K562 (cell line): ENCODE results near the gene CRK. TPM values are rescaled to one million over a fixed set of nuclear protein-coding genes. Genes with fewer than 3 reads are reported as not detected.

Experiments
- CAMTA2 ChIP-seq: fragments of 250-450 bp; sonication (Bioruptor Pico); conservative IDR thresholded peaks from 2 replicates; pipeline ENCODE4 v1.5.1; 2022
- MCM3 ChIP-seq: fragments of 450-650 bp; IDR thresholded peaks from 2 replicates; pipeline ENCODE4 v1.6.1; 2016
- SNIP1 ChIP-seq: fragments of 450-650 bp; IDR thresholded peaks from 2 replicates; pipeline ENCODE4 v1.7.1; 2017; ENCODE audit warnings: low read depth, mild to moderate bottlenecking
- STAT5A ChIP-seq: IDR thresholded peaks from 2 replicates; pipeline ENCODE4 v1.6.1; 2012; ENCODE audit warnings: low read length, inconsistent platforms, borderline replicate concordance
- polyA plus RNA-seq, 8 experiments: library from polyadenylated mRNA; depleted of rRNA in 4 of 8; stranded (reverse) in 5 of 8; unstranded in 3 of 8; fragments of >200 nt; fragmentation: Nextera tagmentation in 2 of 8; fragmentation: Illumina TruSeq in 1 of 8; extraction: Ambion mirVana in 2 of 8; extraction: Trizol in 1 of 8; gene quantifications; 2 replicates each; pipeline versions ENCODE4 v1.2.1 to v1.2.3, GENCODE V29; 2011 to 2014; ENCODE audit warnings: inconsistent platforms in 1 of 8, missing spikeins in 1 of 8
- total RNA-seq, 7 experiments: library from RNA; depleted of rRNA in 6 of 7; stranded (reverse); fragments of >200 nt in 6 of 7; fragmentation: Illumina TruSeq in 2 of 7; extraction: Trizol in 2 of 7; gene quantifications; 2 replicates each; pipeline versions ENCODE4 v1.2.1 to v1.2.3, GENCODE V29; 2011 to 2021; ENCODE audit warnings: low replicate concordance in 1 of 7
- TF ChIP-seq, protein P1 (sequence below), 2 experiments: fragments of 450-650 bp; formaldehyde crosslinking in 1 of 2; IDR thresholded peaks; 2 replicates each; pipeline versions ENCODE4 v1.4.0 to v1.6.1; 2014 to 2020; ENCODE audit warnings: mild to moderate bottlenecking in 2 of 2, borderline replicate concordance in 1 of 2, low read depth in 1 of 2
- TF ChIP-seq, protein P2 (sequence below): fragments of 250-450 bp; sonication (Bioruptor Pico); IDR thresholded peaks from 2 replicates; pipeline ENCODE4 v1.8.0; 2022; ENCODE audit warnings: moderate library complexity, mild to moderate bottlenecking, inconsistent platforms
- TF ChIP-seq, protein P3 (sequence below): fragments of 450-650 bp; IDR thresholded peaks from 2 replicates; pipeline ENCODE4 v1.6.1; 2017; ENCODE audit warnings: antibody characterized with exemption, mild to moderate bottlenecking
- TF ChIP-seq, protein P4 (sequence below): sonication (generic); formaldehyde crosslinking; IDR thresholded peaks from 2 replicates; pipeline ENCODE4 v1.8.1; 2023; ENCODE audit warnings: mild to moderate bottlenecking, missing genetic modification reagents
- TF ChIP-seq, protein P5 (sequence below): sonication (generic); formaldehyde crosslinking; IDR thresholded peaks from 2 replicates; pipeline ENCODE4 v1.9.0; 2022; ENCODE audit warnings: mild to moderate bottlenecking, missing genetic modification reagents

The CRK gene
- total and polyA plus RNA-seq, 9 of the 15 experiments (the other 6 are each of a cell fraction or from before 2014, with no cell fraction given): 13.1 to 40.2 (median 26.1) TPM

DNA sequence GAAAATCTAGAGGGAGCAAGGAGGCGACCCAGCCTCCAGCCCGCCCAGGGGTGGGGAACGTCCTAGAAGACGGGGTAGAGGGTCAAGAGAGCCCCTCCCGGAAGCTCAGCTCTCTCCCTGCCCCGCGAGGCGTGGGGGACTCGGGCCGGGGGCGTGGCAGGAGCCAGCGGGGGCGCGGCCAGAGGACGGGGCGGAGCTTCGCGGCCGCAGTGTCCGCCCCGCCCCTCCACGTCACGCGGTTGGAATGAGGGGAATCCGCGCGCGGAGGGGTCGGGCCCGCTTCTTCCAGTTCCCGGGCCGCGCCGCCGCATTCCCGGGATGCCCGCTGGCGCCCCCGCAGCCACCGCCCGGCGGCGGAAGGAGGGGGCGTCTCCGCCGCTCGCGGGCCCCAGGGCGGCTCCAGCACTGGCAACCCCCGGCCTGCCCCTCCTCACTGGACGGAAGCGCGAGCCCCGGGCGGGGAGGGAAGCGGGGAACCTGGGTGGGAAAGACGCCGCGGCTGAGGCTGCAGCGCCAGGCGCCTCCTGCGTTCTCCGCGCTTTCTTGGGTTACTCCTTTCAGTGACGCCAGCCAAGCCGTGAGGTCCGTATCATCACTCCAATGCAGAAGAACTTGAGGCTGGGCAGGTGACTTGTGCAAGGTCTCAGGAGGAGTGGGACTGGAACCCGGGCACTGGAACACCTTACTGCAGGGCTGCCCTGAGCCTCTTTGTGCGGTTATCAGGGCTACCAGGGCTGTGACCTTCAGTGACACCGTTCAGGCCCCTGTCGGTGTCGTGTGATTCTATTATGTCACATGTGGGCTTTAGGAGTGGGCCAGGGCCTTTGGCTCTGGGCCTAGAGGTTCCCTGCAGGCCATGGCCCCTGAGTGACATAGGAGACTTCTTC lies 32.1 kb upstream of the CRK start (continued):
- TF ChIP-seq, protein P1, sequence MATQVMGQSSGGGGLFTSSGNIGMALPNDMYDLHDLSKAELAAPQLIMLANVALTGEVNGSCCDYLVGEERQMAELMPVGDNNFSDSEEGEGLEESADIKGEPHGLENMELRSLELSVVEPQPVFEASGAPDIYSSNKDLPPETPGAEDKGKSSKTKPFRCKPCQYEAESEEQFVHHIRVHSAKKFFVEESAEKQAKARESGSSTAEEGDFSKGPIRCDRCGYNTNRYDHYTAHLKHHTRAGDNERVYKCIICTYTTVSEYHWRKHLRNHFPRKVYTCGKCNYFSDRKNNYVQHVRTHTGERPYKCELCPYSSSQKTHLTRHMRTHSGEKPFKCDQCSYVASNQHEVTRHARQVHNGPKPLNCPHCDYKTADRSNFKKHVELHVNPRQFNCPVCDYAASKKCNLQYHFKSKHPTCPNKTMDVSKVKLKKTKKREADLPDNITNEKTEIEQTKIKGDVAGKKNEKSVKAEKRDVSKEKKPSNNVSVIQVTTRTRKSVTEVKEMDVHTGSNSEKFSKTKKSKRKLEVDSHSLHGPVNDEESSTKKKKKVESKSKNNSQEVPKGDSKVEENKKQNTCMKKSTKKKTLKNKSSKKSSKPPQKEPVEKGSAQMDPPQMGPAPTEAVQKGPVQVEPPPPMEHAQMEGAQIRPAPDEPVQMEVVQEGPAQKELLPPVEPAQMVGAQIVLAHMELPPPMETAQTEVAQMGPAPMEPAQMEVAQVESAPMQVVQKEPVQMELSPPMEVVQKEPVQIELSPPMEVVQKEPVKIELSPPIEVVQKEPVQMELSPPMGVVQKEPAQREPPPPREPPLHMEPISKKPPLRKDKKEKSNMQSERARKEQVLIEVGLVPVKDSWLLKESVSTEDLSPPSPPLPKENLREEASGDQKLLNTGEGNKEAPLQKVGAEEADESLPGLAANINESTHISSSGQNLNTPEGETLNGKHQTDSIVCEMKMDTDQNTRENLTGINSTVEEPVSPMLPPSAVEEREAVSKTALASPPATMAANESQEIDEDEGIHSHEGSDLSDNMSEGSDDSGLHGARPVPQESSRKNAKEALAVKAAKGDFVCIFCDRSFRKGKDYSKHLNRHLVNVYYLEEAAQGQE (IDR thresholded peaks at IDR 0.05; ENCODE audit: borderline replicate concordance): no peak
- TF ChIP-seq, protein P1 (CRISPR knock-in tag; IDR thresholded peaks at IDR 0.05; ENCODE audit: low read depth): no peak
- TF ChIP-seq, protein P2, sequence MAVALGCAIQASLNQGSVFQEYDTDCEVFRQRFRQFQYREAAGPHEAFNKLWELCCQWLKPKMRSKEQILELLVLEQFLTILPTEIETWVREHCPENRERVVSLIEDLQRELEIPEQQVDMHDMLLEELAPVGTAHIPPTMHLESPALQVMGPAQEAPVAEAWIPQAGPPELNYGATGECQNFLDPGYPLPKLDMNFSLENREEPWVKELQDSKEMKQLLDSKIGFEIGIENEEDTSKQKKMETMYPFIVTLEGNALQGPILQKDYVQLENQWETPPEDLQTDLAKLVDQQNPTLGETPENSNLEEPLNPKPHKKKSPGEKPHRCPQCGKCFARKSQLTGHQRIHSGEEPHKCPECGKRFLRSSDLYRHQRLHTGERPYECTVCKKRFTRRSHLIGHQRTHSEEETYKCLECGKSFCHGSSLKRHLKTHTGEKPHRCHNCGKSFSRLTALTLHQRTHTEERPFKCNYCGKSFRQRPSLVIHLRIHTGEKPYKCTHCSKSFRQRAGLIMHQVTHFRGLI: no peak
- TF ChIP-seq, protein P3, sequence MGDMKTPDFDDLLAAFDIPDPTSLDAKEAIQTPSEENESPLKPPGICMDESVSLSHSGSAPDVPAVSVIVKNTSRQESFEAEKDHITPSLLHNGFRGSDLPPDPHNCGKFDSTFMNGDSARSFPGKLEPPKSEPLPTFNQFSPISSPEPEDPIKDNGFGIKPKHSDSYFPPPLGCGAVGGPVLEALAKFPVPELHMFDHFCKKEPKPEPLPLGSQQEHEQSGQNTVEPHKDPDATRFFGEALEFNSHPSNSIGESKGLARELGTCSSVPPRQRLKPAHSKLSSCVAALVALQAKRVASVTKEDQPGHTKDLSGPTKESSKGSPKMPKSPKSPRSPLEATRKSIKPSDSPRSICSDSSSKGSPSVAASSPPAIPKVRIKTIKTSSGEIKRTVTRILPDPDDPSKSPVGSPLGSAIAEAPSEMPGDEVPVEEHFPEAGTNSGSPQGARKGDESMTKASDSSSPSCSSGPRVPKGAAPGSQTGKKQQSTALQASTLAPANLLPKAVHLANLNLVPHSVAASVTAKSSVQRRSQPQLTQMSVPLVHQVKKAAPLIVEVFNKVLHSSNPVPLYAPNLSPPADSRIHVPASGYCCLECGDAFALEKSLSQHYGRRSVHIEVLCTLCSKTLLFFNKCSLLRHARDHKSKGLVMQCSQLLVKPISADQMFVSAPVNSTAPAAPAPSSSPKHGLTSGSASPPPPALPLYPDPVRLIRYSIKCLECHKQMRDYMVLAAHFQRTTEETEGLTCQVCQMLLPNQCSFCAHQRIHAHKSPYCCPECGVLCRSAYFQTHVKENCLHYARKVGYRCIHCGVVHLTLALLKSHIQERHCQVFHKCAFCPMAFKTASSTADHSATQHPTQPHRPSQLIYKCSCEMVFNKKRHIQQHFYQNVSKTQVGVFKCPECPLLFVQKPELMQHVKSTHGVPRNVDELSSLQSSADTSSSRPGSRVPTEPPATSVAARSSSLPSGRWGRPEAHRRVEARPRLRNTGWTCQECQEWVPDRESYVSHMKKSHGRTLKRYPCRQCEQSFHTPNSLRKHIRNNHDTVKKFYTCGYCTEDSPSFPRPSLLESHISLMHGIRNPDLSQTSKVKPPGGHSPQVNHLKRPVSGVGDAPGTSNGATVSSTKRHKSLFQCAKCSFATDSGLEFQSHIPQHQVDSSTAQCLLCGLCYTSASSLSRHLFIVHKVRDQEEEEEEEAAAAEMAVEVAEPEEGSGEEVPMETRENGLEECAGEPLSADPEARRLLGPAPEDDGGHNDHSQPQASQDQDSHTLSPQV: no peak
- TF ChIP-seq, protein P4, sequence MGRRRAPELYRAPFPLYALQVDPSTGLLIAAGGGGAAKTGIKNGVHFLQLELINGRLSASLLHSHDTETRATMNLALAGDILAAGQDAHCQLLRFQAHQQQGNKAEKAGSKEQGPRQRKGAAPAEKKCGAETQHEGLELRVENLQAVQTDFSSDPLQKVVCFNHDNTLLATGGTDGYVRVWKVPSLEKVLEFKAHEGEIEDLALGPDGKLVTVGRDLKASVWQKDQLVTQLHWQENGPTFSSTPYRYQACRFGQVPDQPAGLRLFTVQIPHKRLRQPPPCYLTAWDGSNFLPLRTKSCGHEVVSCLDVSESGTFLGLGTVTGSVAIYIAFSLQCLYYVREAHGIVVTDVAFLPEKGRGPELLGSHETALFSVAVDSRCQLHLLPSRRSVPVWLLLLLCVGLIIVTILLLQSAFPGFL: no peak
- TF ChIP-seq MCM3: no peak
- TF ChIP-seq, protein P5, sequence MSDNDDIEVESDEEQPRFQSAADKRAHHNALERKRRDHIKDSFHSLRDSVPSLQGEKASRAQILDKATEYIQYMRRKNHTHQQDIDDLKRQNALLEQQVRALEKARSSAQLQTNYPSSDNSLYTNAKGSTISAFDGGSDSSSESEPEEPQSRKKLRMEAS (CRISPR knock-in tag): no peak; the same call in 1 of the 2 replicates
- no peak for TF ChIP-seq STAT5A
- TF ChIP-seq CAMTA2 (CRISPR knock-in tag): no peak
- TF ChIP-seq SNIP1: no peak
